ENCODE data around the gene PHACTR1.
"Not testable (repeated sequence)": the region's sequence is repeated elsewhere in the genome, so short reads cannot be mapped to it uniquely, and the experiment has no call there.

The PHACTR1 gene

DNA sequence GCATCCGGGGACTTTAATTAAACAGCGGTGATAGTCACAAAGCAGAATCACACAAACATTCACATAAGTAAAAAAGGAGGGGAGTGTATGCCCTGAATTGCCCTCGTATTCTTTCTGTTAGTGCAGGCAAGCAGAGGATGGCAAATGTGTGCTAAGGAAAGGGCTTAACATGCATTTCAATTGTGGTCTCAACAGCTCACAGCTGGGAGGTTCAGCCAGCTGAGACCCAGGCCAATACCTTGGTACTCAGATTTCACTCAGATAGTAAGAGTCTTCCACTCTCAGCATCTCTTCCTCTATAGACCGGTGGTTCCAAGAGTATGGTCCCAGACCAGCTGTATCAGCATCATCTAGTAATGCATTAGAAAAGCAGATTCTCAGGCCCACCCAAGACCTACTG is 215.1 kb downstream of the PHACTR1 start:
- no peak for DNase-seq (ENCODE audit: extremely low read depth, low read depth)
- TF ChIP-seq, protein P1, sequence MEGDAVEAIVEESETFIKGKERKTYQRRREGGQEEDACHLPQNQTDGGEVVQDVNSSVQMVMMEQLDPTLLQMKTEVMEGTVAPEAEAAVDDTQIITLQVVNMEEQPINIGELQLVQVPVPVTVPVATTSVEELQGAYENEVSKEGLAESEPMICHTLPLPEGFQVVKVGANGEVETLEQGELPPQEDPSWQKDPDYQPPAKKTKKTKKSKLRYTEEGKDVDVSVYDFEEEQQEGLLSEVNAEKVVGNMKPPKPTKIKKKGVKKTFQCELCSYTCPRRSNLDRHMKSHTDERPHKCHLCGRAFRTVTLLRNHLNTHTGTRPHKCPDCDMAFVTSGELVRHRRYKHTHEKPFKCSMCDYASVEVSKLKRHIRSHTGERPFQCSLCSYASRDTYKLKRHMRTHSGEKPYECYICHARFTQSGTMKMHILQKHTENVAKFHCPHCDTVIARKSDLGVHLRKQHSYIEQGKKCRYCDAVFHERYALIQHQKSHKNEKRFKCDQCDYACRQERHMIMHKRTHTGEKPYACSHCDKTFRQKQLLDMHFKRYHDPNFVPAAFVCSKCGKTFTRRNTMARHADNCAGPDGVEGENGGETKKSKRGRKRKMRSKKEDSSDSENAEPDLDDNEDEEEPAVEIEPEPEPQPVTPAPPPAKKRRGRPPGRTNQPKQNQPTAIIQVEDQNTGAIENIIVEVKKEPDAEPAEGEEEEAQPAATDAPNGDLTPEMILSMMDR (IDR thresholded peaks at IDR 0.05; ENCODE audit: low read depth, low read length), result no peak

DNA sequence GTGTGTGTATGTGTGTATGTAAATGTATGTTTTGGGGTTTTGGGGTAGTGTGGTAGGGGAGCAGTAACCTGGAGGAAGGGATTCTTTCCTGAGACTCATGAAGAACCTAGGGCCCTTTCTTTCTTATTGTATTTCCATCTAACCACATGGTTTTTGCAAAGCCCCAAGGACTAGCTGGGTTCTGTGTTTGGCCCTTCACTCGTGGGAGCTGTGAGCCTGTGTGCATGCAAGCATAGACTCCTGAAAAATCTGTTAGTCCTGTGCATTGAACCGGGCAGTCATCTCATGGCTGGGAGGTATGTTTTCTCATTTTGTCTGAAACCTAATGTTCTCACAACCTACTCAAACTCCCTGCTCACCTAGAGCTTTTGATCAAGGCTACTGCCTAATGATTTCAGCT is 219.1 kb downstream of the PHACTR1 start:
- TF ChIP-seq, protein P1 (IDR thresholded peaks at IDR 0.05; ENCODE audit: low read depth, low read length), result no peak
- DNase-seq (ENCODE audit: extremely low read depth, low read depth), result no peak

DNA sequence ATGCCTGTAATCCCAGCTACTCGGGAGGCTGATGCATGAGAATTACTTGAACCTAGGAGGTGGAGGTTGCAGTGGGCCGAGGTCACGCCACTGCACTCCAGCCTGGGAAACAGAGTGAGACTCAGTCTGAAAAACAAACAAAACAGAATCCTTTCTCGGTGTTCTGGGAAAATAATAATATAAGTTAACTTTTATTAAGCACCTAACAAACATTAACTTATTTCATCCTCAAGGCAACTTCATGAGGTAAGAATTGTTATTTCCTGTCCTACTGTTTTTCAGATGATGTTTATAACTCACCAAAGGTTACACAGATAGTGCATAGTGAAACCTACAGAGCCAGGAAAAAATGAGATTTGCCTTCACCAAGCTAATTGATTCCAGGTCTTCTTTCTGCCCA is 221.4 kb downstream of the PHACTR1 start:
- DNase-seq (ENCODE audit: extremely low read depth, low read depth), result no peak

DNA sequence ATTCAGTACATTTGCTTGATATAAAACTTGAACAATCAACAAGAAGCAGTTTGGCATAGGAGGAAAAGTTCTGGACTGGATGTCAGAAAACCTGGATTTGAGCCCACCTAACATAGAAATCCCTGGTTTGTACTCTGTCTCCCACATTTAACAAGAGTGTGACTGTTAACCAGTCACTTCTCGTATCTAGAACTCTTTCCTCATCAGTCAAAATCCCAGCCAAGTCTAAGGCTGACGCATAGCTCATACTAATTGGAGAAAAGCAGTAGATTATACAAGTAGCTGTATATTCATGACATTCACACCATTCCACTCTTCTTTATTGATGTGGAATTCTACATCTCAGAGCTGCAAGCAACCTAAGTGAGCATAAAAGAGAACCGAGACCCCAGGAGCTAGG is 222.7 kb downstream of the PHACTR1 start:
- no peak for DNase-seq (ENCODE audit: extremely low read depth, low read depth)
- TF ChIP-seq, protein P1 (IDR thresholded peaks at IDR 0.05; ENCODE audit: low read depth, low read length), result no peak

More for the DNA sequence above, 221.4 kb downstream of the PHACTR1 start:
- TF ChIP-seq, protein P1 (IDR thresholded peaks at IDR 0.05; ENCODE audit: low read depth, low read length), result no peak

DNA sequence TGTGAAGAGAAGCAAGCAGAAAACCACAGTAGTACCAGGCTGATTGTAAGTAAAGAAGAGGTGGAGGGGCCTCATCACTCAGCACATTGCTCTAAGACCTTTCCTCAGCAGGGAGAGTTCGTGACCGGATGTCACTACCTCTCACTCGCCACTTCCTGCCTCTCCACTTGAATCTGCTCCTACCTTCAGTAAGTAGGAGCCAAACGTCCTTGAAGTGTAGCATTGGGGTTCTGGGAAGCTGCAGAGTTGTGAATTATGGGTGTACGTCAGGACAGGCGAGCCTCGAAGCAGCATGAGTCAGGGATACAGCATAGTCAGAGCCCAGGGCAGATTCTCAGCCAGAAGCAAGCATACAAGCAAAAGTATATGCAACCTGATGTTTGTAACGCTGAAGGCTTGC is 224.9 kb downstream of the PHACTR1 start:
- no peak for DNase-seq (ENCODE audit: extremely low read depth, low read depth)
- TF ChIP-seq, protein P1 (IDR thresholded peaks at IDR 0.05; ENCODE audit: low read depth, low read length), result no peak

DNA sequence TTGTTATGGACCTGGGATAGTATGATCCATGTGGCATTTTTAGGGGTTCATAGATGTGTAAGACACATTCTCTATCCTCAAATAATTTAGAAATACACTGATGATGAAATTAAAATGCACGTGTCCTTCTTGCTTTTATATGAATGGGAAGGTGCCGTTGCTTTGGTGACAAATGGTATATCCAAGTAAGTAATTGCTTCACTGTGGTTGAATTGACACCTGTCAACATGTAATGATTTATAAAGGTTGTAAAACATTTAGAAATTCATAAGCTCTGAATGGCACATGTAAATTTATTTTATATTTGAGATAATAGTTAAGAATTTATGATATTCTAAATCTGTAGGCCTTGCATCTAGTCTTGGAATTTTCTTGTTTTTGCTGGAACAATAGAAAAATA is 227.0 kb downstream of the PHACTR1 start:
- TF ChIP-seq, protein P1 (IDR thresholded peaks at IDR 0.05; ENCODE audit: low read depth, low read length), result no peak
- DNase-seq (ENCODE audit: extremely low read depth, low read depth), result no peak

DNA sequence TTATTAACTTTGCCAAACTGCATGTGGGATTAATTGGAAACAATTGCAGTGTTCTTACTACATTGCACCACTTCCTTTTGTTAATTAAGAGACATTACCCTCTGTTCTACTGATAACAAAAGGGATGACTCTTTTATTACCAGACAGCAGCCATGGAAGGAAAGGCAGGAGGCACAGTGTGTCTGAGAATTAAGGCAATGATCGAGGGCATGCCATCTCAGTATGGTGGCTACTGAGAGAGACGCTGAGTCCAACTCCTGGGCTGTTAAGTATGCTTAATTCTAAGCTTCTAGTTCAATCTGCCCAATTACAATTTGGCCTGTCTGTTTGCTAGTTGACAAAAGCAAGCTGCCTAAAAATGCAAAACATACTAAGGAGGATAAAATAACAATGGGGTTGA is 227.4 kb downstream of the PHACTR1 start:
- TF ChIP-seq, protein P1 (IDR thresholded peaks at IDR 0.05; ENCODE audit: low read depth, low read length), result no peak
- no peak for DNase-seq (ENCODE audit: extremely low read depth, low read depth)

DNA sequence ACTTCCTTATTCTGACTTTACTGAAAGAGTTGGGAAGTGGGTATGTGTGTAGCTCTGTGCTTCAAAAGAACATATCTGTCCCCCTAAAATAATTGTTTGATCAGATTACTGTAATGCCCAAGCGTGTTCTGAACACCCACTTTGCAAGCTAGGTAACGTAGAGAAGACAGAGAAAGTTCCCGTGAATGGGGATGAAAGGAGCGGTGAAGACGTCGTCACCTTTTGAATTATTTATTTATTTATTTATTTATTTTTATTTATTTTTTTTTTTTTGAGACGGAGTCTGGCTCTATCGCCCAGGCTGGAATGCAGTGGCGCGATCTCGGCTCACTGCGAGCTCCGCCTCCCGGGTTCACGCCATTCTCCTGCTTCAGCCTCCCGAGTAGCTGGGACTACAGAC is 228.0 kb downstream of the PHACTR1 start:
- not testable (repeated sequence) for DNase-seq (ENCODE audit: extremely low read depth, low read depth)
